H1 (cell line): ENCODE measurements around the gene SLK. TPM values are rescaled to one million over a fixed set of nuclear protein-coding genes. Genes with fewer than 3 reads are reported as not detected.

Experiments
- GTF2F1 ChIP-seq: IDR thresholded peaks from 2 replicates; pipeline ENCODE4 v1.6.1; 2012; ENCODE audit warnings: low read depth, low read length, improper control_type of control experiment, borderline replicate concordance
- NANOG ChIP-seq: IDR thresholded peaks from 2 replicates; pipeline ENCODE4 v1.6.1; 2011; ENCODE audit warnings: low read length, low read depth, mild to moderate bottlenecking, inconsistent platforms; ENCODE audit not compliant: insufficient read depth, poor library complexity, severe bottlenecking
- SIX5 ChIP-seq: IDR thresholded peaks from 2 replicates; pipeline ENCODE4 v1.6.1; 2011; ENCODE audit warnings: mild to moderate bottlenecking, low read depth, low read length
- SP2 ChIP-seq: IDR thresholded peaks from 2 replicates; pipeline ENCODE4 v1.6.1; 2012; ENCODE audit warnings: mild to moderate bottlenecking, low read length, inconsistent platforms
- TEAD4 ChIP-seq: IDR thresholded peaks from 2 replicates; pipeline ENCODE4 v1.6.1; 2012; ENCODE audit warnings: low read depth, low read length, inconsistent platforms, mixed read lengths
- polyA plus RNA-seq, 7 experiments: library from polyadenylated mRNA; depleted of rRNA in 3 of 7; stranded (reverse) in 5 of 7; unstranded in 2 of 7; fragments of >200 nt in 5 of 7; fragments of 200-250 nt in 2 of 7; gene quantifications; 1 replicate in 5 of 7; 2 replicates in 1 of 7; 4 replicates in 1 of 7; pipeline versions ENCODE4 v1.2.1 to v1.2.3, GENCODE V29; 2011 to 2013; ENCODE audit warnings: missing spikeins in 2 of 7, mixed read lengths in 2 of 7
- total RNA-seq: library from RNA; stranded (reverse); fragmentation: NEBNext Ultra II Directional; extraction: Animal tissue kit (Norgen Biotek cat#: 25700); gene quantifications from 2 replicates; pipeline ENCODE4 v1.2.1, GENCODE V29; 2021

The SLK gene
- total and polyA plus RNA-seq, 2 of the 8 experiments (the other 6 are each of a cell fraction or from before 2014, with no cell fraction given), result 2.7 to 18.3 TPM

- TF ChIP-seq GTF2F1 (no peak), NANOG (no peak), TEAD4 (no peak), SP2 (no peak), SIX5 (no peak)
Measured at GRCh38 chr10:104029521-104029860, 62.6 kb downstream of the SLK start (continued).
